Activated CD4-positive, alpha-beta T cell treated with anti-CD3 and anti-CD28 coated beads, Interleukin-2, amount 50 U/mL, for 1 hour (primary cell): ENCODE results near the gene ZNF669.
A peak's percentile ranks its signal among the peaks of the same experiment; 100 is the strongest.

Experiments
- DNase-seq: peaks from one replicate; pipeline ENCODE4 v3.0.0-alpha.2; 2020

The ZNF669 gene

DNA sequence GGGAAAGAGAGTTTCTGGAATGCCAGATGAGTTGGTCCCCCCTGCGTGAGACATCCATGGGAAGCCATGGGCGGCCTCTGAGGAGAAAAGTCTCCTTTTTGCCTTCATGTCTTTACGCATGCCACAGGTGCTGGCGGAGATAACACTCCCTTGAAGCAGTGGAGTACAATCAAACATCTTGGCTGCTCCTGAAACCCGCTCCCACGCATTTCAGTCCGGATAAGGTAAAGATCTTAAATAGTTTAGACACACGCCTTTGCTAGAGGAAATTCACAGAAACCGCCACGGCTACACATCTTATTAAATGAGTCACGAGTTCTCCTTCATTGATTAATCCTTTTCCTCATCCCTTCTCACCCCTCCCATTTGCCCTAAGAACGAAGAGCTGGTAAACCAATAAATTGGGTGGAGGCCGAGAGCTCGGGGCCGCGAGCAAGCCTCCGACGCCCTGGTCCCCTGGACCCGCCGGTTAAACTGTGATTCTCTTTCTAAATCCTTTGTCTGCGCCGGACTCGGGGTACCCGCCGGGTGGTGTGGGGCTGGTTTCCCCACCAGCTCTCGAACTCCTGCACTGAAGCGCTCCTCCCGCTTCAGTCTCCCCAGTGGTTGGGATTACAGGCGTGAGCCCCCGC is 6.6 kb upstream of the ZNF669 start:
- no peak for DNase-seq

DNA sequence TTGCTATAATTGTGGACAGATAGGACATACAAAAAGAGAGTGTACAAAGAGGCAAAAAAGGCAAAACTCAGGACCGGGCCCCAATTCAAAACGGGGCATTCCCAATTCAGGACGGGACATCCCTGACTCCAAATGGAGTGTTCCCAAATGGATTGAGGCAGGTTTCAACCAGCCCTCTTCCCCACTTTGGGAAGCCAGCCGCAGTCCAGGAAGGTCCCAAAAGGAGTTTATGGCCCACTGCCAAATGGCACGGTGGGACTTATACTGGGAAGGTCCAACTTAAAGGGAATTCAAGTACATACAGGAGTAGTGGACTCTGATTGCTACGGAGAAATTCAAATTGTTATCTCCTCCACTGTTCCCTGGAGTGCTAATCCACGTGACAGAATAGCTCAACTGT is 3.5 kb upstream of the ZNF669 start:
- DNase-seq: no peak

DNA sequence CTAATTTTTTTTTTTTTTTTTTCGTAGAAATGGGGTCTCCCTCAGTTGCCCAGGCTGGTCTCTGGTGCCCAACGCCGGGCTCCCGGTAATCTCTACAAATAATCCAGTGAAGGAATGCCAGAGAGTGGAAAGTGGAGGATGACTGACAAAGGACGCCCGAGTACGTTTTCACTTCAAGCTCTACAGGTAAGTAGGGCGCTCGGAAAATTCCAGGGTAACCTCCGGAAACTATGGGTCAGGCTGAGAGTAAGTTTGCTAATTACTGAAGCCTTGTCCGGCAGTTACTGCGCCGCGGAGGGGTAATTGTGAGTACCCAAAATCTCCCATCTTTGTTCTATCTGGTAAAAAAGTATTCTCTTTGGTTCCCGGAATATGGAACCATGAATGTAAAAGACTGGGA is 1.8 kb upstream of the ZNF669 start:
- no peak for DNase-seq

DNA sequence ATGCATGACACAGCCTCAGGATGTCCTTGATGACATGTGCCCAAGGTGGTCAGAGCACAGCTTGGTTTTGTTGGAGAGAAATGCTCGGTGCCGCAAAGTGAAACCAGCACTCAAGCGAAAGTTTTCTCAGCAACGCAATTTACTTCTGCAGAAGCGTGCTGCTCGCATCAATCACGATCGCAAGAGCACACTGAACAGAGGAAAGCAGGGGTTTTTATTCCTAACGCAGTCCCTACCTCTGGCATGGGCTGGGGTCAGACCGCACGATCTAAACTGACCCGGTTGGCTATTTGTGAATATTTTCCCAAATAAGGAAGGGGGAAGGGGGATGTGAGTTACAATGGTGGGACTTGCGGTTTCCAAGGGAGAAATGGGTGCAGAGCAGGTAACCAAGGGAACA is 809 bp upstream of the ZNF669 start:
- DNase-seq: no peak

DNA sequence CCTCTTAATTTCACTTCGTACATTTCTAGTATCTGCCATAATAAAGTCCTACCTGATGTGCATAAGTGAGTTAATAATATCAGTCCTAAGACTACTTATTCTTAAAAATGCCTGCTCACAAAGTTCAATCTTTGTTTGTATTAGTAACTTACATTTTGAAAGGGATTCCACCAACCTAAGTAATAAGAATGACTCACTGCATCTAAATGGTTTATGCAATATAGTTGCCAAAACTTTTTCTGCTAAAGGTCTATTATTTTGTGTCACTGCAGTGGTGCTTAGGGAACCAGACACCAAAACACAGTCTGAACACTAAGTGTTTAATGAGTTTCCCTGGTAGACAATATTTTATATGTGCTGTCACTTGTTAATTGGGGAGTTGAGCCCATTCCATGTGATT is 1.8 kb downstream of the ZNF669 start:
- no peak for DNase-seq

DNA sequence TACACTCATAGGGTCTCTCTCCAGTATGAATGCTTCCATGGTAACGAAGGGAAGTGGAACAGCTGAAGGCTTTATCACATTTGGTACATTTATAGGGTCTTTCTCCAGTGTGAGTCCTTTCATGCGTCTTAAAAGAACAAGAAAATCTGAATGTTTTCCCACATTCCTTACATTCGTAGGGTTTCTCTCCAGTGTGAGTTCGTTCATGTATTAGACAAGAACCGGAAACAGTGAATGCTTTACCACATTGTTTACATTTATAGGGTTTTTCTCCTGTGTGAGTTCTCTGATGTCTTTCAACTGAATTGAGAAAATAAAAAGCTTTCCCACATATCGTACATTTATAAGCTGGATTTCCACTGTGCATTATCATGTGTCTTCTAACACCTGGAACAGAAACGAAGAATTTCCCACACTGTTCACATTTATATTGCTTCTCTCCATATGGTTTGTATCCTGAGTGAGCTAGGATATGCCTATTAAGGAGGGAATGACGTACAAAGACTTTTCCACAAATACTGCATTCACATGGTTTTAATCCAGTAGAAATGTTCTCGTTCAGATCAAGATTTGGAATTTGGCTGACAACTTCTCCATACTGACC is 3.4 kb downstream of the ZNF669 start:
- DNase-seq: no peak

DNA sequence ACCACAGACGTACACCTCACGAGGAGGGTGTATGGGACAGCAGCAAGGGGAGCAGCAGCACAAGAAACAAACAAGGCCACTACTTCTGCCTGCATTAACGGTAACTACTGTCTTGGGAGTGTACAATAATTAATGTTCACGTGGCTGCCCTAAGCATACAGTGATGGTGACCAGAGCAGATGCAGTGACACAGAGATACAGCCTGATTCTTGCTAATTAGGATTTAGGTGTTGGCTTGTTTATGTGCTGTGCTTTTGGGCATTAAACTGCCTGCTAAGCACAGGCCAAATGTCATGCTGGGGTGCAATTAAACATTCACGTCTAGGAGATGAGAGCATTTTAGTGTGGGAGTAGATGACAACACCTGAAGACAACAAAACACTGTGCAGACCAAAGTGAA is 7.2 kb downstream of the ZNF669 start:
- DNase-seq: no peak

DNA sequence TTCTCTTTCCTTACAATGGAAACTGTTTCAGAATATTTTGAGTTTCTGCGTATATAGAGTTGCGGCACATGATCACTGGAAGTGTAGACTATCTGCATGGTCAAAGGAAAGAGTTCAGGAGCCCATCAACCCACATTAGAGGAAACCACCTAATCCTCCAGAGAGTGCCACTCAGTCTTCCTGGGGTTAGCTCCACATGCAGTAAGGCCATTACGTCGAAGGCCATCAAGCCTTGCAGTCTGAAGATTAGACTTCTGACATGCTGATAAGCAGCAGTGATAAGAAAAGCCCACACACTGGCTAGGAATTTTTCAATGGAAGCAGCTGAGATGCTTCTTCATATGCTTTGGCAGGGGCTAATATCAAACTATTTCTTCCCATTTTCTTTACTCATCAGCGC is 7.6 kb downstream of the ZNF669 start:
- DNase-seq: no peak

DNA sequence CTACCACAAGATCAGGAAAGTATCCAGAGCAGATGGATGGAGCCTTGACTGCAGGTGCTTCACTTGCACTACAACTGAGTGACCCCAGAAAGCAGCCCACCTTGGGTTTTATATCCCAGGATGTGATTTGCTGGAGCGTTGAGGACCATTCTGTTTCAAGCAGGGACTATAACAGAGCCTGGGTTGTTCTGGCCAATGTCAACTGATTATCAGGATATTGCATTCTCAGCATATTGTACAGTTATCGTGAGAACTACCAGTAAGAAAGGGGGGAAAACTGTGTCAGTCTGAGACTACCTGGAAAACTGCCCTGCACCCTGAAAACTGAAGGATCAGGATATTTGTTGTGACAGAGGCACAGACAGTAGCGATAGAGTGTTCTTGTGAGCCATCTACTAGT is 8.0 kb downstream of the ZNF669 start:
- no peak for DNase-seq

DNA sequence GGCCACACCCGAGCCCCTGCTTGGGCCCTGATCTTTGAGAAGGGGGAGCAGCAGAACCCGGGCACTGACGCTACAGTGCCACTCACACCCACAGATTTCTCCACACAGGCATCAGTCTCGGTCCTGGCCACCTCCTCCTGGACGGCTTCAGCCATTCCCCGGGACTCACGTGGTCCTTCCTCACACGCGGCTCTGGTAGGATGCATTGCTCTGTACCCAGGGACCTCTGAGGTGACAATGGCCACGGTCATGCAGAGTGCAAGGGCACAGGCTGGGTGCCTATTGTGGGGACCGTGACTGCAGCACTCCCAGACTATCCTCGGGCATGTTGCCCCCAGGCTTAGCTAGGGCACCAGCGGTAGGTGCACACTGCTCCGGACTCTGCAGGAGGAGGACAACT is 13.7 kb downstream of the ZNF669 start:
- no peak for DNase-seq

DNA sequence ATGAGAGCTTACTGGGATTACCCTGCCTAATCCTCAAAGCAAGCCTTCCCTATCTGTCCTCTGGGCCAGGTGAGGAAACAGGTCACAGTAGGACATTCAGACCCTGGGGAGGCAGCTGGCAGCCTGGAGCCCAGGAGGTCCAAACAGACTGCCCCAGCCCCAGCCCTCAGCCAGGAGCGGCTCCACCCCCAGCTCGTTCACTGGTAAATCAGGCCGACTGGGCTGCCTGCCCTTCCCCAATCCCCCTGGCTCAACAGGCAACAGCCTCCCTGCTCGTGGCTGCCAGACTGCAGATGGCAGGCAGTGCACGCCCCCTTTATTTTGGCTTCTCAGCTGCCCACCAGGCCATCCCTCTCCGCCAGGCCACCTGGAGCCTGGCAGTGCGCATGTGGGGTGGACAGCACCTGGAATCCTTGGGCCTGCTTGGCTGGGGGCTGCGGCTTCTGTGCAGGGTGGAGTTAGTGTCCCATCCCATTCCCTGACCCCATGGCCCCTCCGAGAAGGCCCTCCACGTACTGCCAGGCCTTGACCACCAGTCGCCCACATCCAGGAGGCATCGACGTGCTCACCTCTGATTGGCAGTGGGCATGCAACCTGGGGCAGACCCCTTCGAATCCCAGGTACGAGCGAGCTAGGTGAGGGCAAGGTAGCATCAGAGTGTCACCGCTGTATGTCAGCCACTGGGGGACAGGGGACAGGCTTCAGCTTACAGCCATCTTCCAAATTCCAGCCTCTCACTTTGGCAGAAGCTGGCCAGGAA is 14.4 kb downstream of the ZNF669 start:
- DNase-seq: no peak

DNA sequence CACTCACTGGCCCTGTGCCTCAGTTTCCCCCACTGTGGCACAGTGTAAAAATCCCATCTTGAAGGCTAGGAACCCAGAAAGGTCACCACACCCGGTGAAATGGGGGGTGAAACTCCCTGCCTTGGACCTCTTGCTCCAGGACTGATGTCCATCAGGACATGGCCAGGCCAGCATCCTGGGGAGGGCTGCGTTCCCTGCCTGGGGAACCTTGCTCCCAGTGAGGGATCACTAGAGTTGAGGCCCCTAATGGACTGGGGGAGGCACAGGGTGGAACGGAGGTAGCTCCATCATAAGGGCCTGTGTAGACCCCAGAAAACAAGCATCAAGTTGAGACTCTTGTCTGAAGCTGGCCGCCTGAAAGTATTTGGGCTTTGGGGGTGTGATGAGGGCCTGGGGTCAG is 15.2 kb downstream of the ZNF669 start:
- no peak for DNase-seq

DNA sequence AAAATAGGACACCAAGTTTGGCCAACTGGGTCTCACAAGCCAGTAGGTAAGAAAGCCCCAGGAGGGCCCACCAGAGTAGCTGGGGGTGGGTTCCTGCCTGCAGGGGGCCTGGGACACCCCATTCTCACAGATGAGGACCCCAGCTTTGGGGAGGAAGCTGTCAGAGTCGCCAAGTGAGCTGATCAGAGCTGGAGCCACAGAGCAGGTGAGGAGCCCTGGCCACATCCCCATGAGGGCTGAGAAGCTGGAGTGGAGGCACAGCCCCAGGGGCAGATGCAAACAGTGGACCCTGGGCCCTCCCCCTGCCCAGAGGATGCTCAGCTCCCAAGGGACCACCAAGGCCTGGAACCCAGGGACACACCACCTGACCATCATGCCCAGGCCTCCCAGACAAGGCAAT is 16.9 kb downstream of the ZNF669 start:
- DNase-seq: no peak

DNA sequence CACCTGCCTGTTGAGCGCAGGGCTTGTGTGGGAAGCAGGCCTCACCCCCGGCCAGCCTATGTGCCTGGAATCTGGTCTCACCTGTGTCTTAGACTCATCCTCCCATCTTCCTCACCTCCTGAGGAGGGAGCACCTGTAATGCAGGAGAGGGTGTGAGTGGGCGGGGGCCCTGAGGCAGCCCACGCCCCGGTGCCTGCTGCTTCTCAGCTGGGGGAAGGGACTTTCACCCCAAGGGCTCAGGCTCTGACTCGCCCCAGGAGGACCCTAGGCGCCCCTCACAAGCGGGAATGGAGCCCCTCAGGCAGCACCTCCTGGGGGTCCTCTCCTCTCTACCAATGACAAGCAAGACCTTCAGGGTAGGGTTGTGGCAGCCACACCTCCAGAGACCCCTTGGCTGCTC is 18.8 kb downstream of the ZNF669 start:
- no peak for DNase-seq

DNA sequence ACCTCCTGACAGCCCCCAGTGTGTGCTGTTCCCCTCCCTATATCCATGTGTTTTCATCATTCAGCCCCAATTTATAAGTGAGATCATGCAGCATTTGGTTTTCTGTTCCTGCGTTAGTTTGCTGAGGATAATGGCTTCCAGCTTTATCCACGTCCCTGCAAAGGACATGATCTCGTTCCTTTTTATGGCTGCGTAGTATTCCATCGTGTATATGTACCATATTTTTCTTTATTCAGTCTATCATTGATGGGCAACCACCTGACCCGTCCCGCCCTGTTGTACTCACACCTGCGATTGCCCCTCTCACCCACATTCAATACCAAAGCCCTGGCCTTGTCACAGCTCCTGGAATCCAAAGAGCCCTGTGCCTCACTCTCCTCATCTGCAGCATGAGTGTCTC is 19.4 kb downstream of the ZNF669 start:
- no peak for DNase-seq

DNA sequence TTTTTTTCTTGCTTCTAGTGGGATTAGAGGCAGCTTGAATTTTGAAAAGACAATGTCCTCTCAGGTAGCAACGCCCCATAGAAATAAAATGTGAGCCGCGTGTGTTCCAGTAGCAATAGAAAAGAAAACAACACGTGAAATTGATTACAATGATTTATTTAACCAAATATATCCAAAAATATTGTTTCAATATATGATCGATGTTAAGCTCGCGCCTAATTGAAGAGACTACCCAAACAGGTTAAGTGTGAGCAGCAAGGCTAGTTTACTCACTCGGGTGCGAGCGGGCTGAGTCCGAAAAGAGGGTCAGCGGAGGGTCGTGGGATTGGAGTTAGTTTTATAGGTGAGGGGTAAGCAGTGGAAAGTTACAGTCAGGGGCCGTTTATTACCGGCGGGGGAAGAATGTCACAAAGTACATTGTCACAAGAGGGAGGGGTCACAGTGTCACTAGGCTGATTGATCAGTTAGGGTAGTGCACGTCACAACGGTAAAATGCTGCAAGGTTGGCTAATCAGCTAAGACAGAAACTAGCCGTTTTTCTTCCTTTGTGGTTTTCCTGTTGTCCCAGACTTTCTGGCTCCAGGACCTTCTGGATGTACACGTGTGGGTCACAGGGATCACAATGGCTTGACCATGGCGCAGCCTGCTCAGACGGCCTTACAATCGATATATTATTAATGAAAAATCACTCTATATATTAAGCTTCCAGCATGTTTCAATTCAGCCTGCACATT is 24.8 kb downstream of the ZNF669 start:
- DNase-seq: no peak

DNA sequence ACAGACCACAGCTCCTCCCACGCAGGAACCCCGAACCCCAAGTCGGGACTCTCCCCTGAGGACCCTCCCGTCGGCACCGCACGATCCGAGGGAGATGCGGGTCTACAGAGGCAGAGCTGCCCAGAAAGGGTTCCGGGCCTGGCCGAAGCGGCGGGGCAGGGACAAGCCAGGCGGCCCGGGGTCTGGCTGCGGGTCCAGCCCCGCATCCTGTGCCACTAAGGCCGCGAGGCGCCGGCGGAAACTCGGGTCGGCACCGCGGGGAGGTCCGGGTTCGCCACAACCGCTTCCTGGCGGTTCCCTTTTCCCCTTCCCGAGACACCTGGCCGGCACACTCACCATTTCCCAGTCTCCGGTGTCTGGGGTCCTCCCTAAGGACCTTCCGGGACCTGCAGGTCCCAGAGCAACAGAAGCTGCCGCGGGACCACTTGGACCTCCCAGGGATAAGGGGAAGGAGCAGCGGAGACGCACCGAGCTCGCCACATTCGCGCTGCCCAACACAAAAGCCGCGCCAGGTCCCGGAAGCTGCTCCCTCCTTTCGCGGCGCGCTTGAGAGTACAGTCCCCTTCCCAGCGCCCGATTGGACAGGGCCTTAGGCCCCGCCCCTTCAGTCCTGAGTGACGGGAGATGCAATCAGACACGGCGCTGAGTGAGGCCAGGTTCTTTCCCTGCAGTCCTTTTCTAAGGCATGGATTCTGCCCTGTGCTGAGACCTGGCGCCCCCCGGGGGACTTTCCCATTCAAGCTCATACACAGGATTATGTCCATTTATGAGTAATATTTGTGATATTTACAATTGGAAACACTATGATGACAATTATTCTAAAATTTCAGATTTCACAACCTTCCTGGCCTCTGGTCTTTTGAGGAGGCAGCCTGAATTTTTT is 25.7 kb downstream of the ZNF669 start, which contains the start of gene ZNF670:
TSS of gene ZNF670 (minus strand) at position 554 of the 883 bp plus-strand sequence. CDS start at position 339, 215 bp downstream.
- peak; percentile 76 for DNase-seq

DNA sequence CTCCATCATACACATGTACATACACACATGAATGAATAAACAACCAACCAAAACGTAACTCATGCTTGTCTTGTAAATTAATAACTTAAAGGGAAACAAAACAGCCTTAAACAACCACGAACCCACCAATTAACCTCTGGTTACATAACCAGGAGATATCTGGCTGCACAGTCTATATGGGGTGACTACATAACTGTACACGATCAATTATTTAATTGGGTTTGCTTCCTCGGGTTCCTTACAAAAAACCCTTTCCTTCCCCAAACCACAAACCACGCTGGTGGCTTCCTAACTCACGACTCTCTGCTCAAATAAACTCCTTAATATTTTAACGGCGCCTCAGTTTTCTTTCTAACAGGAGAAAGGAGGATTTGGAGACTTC is 26.3 kb downstream of the ZNF669 start:
- DNase-seq: no peak

DNA sequence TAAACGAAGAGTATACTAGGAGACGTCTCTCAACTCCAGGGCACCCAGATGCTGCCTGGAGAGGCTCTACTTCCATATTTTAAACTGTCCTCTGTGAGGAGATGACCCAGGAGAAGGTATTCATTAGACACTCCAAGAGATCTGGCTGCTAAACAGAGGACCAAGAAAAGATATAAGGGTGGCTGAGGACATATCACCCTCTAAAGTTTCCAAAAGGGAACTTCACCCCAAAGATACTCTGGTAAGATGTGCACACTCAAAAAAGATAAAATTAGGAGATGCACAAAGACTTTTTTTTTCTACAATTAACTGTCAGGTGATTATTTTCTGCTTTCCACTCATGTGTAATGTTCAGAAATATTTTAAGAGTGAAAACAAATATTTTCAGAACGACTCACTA is 26.9 kb downstream of the ZNF669 start:
- no peak for DNase-seq

DNA sequence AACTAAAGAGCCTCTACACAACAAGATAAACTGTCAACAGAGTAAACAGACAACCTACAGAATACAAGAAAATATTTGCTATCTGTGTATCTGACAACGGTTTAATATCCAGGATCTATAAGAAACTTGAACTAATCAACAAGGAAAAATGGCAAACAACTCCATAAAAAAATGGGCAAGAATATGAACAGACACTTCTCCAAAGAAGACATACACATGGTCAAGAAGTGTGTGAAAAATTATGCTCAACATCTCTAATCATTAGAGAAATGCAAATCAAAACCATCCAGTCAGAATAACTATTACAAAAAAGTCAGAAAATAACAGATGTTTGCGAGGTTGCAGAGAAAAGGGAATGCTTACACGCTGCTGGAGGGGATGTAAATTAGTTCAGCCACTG is 33.5 kb downstream of the ZNF669 start:
- no peak for DNase-seq

DNA sequence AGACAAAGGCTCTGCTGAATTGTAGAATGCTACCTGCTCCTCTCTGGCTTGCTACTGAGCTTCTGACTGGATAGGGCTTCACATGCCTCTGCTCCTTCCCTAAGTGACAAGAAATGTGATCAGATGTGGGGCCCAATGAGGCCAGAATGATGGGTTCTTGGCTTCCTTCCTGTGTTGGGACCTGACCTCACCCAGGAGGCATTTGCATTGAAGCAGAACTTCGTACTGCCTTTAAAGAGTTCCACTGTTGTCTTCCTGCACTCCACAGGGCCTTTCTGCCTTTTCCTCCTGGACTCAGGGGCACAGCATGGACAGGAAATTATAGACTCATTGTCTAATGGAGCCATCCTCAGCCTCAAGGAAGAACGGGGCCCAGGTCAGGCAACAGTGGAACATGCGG is 39.9 kb downstream of the ZNF669 start:
- DNase-seq: no peak

DNA sequence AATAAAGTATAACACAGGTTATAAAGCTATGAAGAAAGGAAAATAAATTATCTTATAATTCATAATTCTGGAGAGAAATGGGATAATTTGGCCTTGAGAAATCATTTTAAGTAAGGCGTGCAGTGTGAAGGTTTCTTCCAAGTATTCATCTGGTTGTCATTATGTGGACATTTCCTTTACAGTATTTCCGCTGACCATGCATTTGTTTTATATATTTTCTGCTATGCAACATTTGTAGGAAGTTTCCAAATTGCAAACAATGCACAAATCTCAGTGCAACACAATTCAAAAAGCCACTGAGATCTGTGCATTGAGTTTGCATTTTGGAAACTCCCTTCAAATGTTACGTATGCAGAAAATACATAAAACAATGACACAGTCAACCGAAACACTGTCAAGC is 43.4 kb downstream of the ZNF669 start:
- DNase-seq: no peak

DNA sequence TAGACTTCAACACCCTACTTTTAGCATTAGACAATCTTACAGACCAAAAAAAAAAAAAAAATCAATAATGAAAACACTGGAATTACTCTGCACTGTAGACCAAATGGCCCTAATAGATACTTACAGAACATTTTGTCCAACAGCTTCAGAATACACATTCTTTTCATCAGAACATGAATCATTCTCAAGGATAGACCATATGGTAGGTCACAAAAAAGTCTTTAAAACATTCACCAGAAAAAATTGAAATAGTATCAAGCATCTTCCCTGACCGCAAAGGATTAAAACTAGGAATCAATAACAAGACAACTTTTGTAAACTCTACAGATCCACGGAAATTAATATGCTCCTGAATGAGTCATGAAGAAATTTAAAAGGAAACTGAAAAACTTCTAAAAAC is 48.1 kb downstream of the ZNF669 start:
- no peak for DNase-seq
